ENCODE data around the gene RRP9.

RRP9 gene

GRCh38 chr3:51933471-51934138, 8.1 kb downstream of the RRP9 start:
- Histone ChIP-seq H3K4me3 (replicated peaks; ENCODE audit: insufficient read depth, low read length) (no peak overlapping the region), H3K27me3 (ENCODE audit: insufficient read depth, poor library complexity, severe bottlenecking) (no peaks in the 10 kb centered on the region), H3K27ac (replicated peaks) (no peak overlapping the region)
- TF ChIP-seq REST (IDR thresholded peaks at IDR 0.05; ENCODE audit: insufficient replicate concordance, low read depth) = no peak
- TF ChIP-seq GABPA (IDR thresholded peaks at IDR 0.05; ENCODE audit: low read depth) = no peak
- no peak for TF ChIP-seq CTCF (IDR thresholded peaks at IDR 0.05; ENCODE audit: insufficient read depth, low read length)
- TF ChIP-seq SPI1 (IDR thresholded peaks at IDR 0.05; ENCODE audit: borderline replicate concordance, low read depth) = no peak
- TF ChIP-seq POLR2AphosphoS5 (IDR thresholded peaks at IDR 0.05; ENCODE audit: low read depth) = no peak
- DNase-seq (ENCODE audit: low read depth in 1 of 2, low spot score in 1 of 2) = no peak

- no peak overlapping the region for H3K4me3 ChIP-seq (replicated peaks; ENCODE audit: insufficient read depth, low read length)
- DNase-seq (ENCODE audit: low read depth in 1 of 2, low spot score in 1 of 2) = no peak
- TF ChIP-seq SPI1 (IDR thresholded peaks at IDR 0.05; ENCODE audit: borderline replicate concordance, low read depth) = no peak
- no peak for TF ChIP-seq GABPA (IDR thresholded peaks at IDR 0.05; ENCODE audit: low read depth)
- TF ChIP-seq CTCF (IDR thresholded peaks at IDR 0.05; ENCODE audit: insufficient read depth, low read length) = no peak
- TF ChIP-seq POLR2AphosphoS5 (IDR thresholded peaks at IDR 0.05; ENCODE audit: low read depth) = no peak
- TF ChIP-seq REST (IDR thresholded peaks at IDR 0.05; ENCODE audit: insufficient replicate concordance, low read depth) = no peak
- no peak overlapping the region for H3K27ac ChIP-seq (replicated peaks)
- H3K27me3 ChIP-seq (ENCODE audit: insufficient read depth, poor library complexity, severe bottlenecking) = no peaks in the 10 kb centered on the region
Measured at GRCh38 chr3:51932471-51933370, 9.0 kb downstream of the RRP9 start.

- Histone ChIP-seq H3K27me3 (ENCODE audit: insufficient read depth, poor library complexity, severe bottlenecking) (no peaks in the 10 kb centered on the region), H3K27ac (replicated peaks) (no peak overlapping the region), H3K4me3 (replicated peaks; ENCODE audit: insufficient read depth, low read length) (no peak overlapping the region)
- no peak for DNase-seq (ENCODE audit: low read depth in 1 of 2, low spot score in 1 of 2)
- TF ChIP-seq GABPA (IDR thresholded peaks at IDR 0.05; ENCODE audit: low read depth) (no peak), CTCF (IDR thresholded peaks at IDR 0.05; ENCODE audit: insufficient read depth, low read length) (no peak), POLR2AphosphoS5 (IDR thresholded peaks at IDR 0.05; ENCODE audit: low read depth) (no peak), REST (IDR thresholded peaks at IDR 0.05; ENCODE audit: insufficient replicate concordance, low read depth) (no peak), SPI1 (IDR thresholded peaks at IDR 0.05; ENCODE audit: borderline replicate concordance, low read depth) (no peak)
Measured at GRCh38 chr3:51931756-51932155, 9.9 kb downstream of the RRP9 start.
